HepG2 (cell line): ENCODE measurements around the gene OSBPL2. TPM values are rescaled to one million over a fixed set of nuclear protein-coding genes. Genes with fewer than 3 reads are reported as not detected.
A peak's percentile ranks its signal among the peaks of the same experiment; 100 is the strongest.

Experiments used
- ATAC-seq: fragments of 200-7000 bp; cut with Tn5 transposase; 3 replicates; pipeline ENCODE4 v1.9.1; 2020; ENCODE audit warnings: mild to moderate bottlenecking, moderate library complexity
- BruUV-seq: library from RNA; stranded (reverse); fragments of 400-500 nt; replicated peaks from 2 replicates; lab custom pipeline; 2021; lab: Mats Ljungman, UMichigan
- CTCF ChIA-PET: fragments of 300-600 bp; formaldehyde crosslinking; extraction: SDS; loops from one replicate; lab custom pipeline; 2021; ENCODE audit warnings: low total read pairs, inconsistent platforms, low intra/inter-chr PET ratio; lab: Yijun Ruan, JAX
- POLR2A ChIA-PET: fragments of 350-600 bp; sonication (Branson Sonifier 250); formaldehyde crosslinking; loops from one replicate; lab custom pipeline; 2020; ENCODE audit warnings: antibody characterized with exemption, inconsistent platforms; lab: Yijun Ruan, JAX
- DNase-seq: peaks from one replicate; pipeline ENCODE4 v3.0.0-alpha.2; 2015; ENCODE audit warnings: low spot score
- FAIRE-seq: peaks from 3 replicates; lab custom pipeline; 2011; peaks lifted over from hg19 to GRCh38; lab: Jason Lieb, UNC
- H2AFZ ChIP-seq: one replicate; pipeline ENCODE4 v1.6.1; 2011; ENCODE audit warnings: low read length, inconsistent platforms
- H3K27ac ChIP-seq: fragments of 300-600 bp; 3 replicates; pipeline ENCODE4 v1.8.0; 2011; ENCODE audit warnings: mixed run types, mild to moderate bottlenecking, mixed read lengths, low read length, inconsistent platforms; ENCODE audit not compliant: insufficient read depth; ENCODE audit errors: extremely low read length
- H3K27me3 ChIP-seq, 2 experiments: fragments of 200-600 bp in 1 of 2; 2 replicates in 1 of 2; 3 replicates in 1 of 2; pipeline versions ENCODE4 v1.6.0 to v1.8.0; 2011; ENCODE audit warnings: low read length in 2 of 2, mild to moderate bottlenecking in 2 of 2, moderate library complexity in 2 of 2, inconsistent platforms in 1 of 2; ENCODE audit not compliant: insufficient read depth in 2 of 2, control insufficient read depth in 1 of 2
- H3K36me3 ChIP-seq, 2 experiments: fragments of 200-600 bp in 1 of 2; replicated peaks in 1 of 2; 2 replicates in 1 of 2; 3 replicates in 1 of 2; pipeline versions ENCODE4 v1.5.1 to v1.8.0; 2011; ENCODE audit warnings: low read length in 2 of 2, inconsistent platforms in 1 of 2; ENCODE audit not compliant: insufficient read depth in 2 of 2, control insufficient read depth in 1 of 2
- H3K4me1 ChIP-seq: 2 replicates; pipeline ENCODE4 v1.5.1; 2012; ENCODE audit warnings: low read length, inconsistent platforms; ENCODE audit not compliant: insufficient read depth
- H3K4me2 ChIP-seq: 2 replicates; pipeline ENCODE4 v1.6.0; 2011; ENCODE audit warnings: low read depth, low read length, inconsistent platforms
- H3K4me3 ChIP-seq, 3 experiments: fragments of 200-600 bp in 1 of 3; sonication (generic), shearing (Covaris generic) in 1 of 3; replicated peaks in 1 of 3; 2 replicates each; pipeline ENCODE4 v1.5.1; 2011 to 2016; ENCODE audit warnings: low read length in 3 of 3, inconsistent platforms in 2 of 3, low read depth in 2 of 3, mild to moderate bottlenecking in 2 of 3, control low read depth in 1 of 3, mixed read lengths in 1 of 3; ENCODE audit not compliant: insufficient read depth in 1 of 3
- H3K79me2 ChIP-seq: one replicate; pipeline ENCODE4 v1.6.1; 2011; ENCODE audit warnings: low read length, inconsistent platforms; ENCODE audit not compliant: insufficient read depth
- H3K9ac ChIP-seq: 2 replicates; pipeline ENCODE4 v1.6.0; 2011; ENCODE audit warnings: mild to moderate bottlenecking, low read depth, low read length, inconsistent platforms; ENCODE audit not compliant: insufficient read depth
- H3K9me3 ChIP-seq: 2 replicates; pipeline ENCODE4 v1.5.1; 2012; ENCODE audit warnings: mild to moderate bottlenecking, low read length
- H4K20me1 ChIP-seq: 2 replicates; pipeline ENCODE4 v1.6.0; 2011; ENCODE audit warnings: inconsistent platforms, mild to moderate bottlenecking, low read length, moderate library complexity; ENCODE audit not compliant: insufficient read depth
- ETV5 ChIP-seq: IDR thresholded peaks from 2 replicates; pipeline ENCODE4 v1.6.1; 2018; ENCODE audit warnings: missing biosample characterization, missing genetic modification reagents, inconsistent platforms, borderline replicate concordance
- FOXA1 ChIP-seq, 2 experiments: fragments of 450-650 bp in 1 of 2; sonication (generic) in 1 of 2; formaldehyde crosslinking in 1 of 2; IDR thresholded peaks; 2 replicates each; pipeline versions ENCODE4 v1.4.0 to v1.6.1; 2016 to 2020; ENCODE audit warnings: missing genetic modification reagents in 1 of 2
- FOXK2 ChIP-seq: fragments of 450-650 bp; IDR thresholded peaks from 2 replicates; pipeline ENCODE4 v1.6.1; 2016
- GATAD1 ChIP-seq: IDR thresholded peaks from 2 replicates; pipeline ENCODE4 v1.6.1; 2016; ENCODE audit warnings: missing genetic modification reagents, missing compliant biosample characterization
- GTF2F1 ChIP-seq: fragments of 150-350 bp; IDR thresholded peaks from 2 replicates; pipeline ENCODE4 v1.6.1; 2014; ENCODE audit warnings: low read length
- KAT2B ChIP-seq: fragments of 150-350 bp; IDR thresholded peaks from 2 replicates; pipeline ENCODE4 v1.6.1; 2014; ENCODE audit warnings: low read depth, low read length, borderline replicate concordance
- KAT8 ChIP-seq: IDR thresholded peaks from 2 replicates; pipeline ENCODE4 v1.6.1; 2016; ENCODE audit warnings: missing genetic modification reagents, missing compliant biosample characterization
- REPIN1 ChIP-seq: sonication (generic); formaldehyde crosslinking; IDR thresholded peaks from 2 replicates; pipeline ENCODE4 v1.8.0; 2022; ENCODE audit warnings: missing genetic modification reagents, low read depth, mild to moderate bottlenecking, borderline replicate concordance
- RFX1 ChIP-seq: fragments of 450-650 bp; IDR thresholded peaks from 2 replicates; pipeline ENCODE4 v1.6.1; 2017
- SRSF4 ChIP-seq: fragments of 200-400 bp; formaldehyde crosslinking; IDR thresholded peaks from one replicate; pipeline ENCODE4 v1.6.1; 2018; ENCODE audit warnings: mild to moderate bottlenecking, low read depth, low read length, moderate library complexity; ENCODE audit not compliant: poor library complexity, severe bottlenecking
- ZFP90 ChIP-seq: sonication (generic); formaldehyde crosslinking; IDR thresholded peaks from 2 replicates; pipeline ENCODE4 v1.8.0; 2022; ENCODE audit warnings: missing genetic modification reagents, mild to moderate bottlenecking, inconsistent platforms, borderline replicate concordance
- ZNF12 ChIP-seq: sonication (generic); formaldehyde crosslinking; IDR thresholded peaks from 2 replicates; pipeline ENCODE4 v1.5.0; 2020; ENCODE audit warnings: missing genetic modification reagents
- ZNF382 ChIP-seq: sonication (generic); formaldehyde crosslinking; IDR thresholded peaks from 2 replicates; pipeline ENCODE4 v1.5.0; 2020; ENCODE audit warnings: missing genetic modification reagents, mild to moderate bottlenecking, borderline replicate concordance
- ZNF484 ChIP-seq: sonication (generic); formaldehyde crosslinking; IDR thresholded peaks from 2 replicates; pipeline ENCODE4 v1.5.1; 2020; ENCODE audit warnings: mild to moderate bottlenecking, low read depth, missing genetic modification reagents, borderline replicate concordance
- ZNF547 ChIP-seq: sonication (generic); formaldehyde crosslinking; IDR thresholded peaks from 2 replicates; pipeline ENCODE4 v1.5.1; 2020; ENCODE audit warnings: mild to moderate bottlenecking, missing genetic modification reagents
- ZNF569 ChIP-seq: sonication (generic); formaldehyde crosslinking; IDR thresholded peaks from 2 replicates; pipeline ENCODE4 v1.5.0; 2020; ENCODE audit warnings: mild to moderate bottlenecking, missing genetic modification reagents, moderate library complexity, borderline replicate concordance
- WGBS: methylation state at CpG from one replicate; pipeline ENCODE4 v1.1.6; 2017; ENCODE audit warnings: low lambda C conversion rate; 5-methylcytosine and 5-hydroxymethylcytosine counted together
- in situ Hi-C: cut with HindIII; loops from 2 replicates; pipeline ENCODE4 v1.10.0; 2017; ENCODE audit warnings: low pct_unique_long_range_greater_than_20kb; ENCODE audit not compliant: extremely low pct_ligation_motif_present
- intact Hi-C: fragments of 100-400 bp; cut with micrococcal nuclease; formaldehyde crosslinking; loops from one replicate; pipeline ENCODE4 v1.10.0; 2022; ENCODE audit not compliant: unreplicated experiment
- polyA plus RNA-seq, 8 experiments: library from polyadenylated mRNA; depleted of rRNA in 3 of 8; stranded (reverse) in 7 of 8; unstranded in 1 of 8; fragments of >200 nt; fragmentation: Illumina TruSeq in 4 of 8; extraction: Trizol in 4 of 8; gene quantifications; 2 replicates each; pipeline versions ENCODE4 v1.2.1 to v1.2.3, GENCODE V29; 2011 to 2016; ENCODE audit warnings: low read depth in 4 of 8, missing spikeins in 1 of 8, mixed read lengths in 1 of 8; ENCODE audit not compliant: insufficient read depth in 1 of 8
- total RNA-seq, 5 experiments: library from RNA; depleted of rRNA; stranded (reverse); fragments of >200 nt; fragmentation: Illumina TruSeq; extraction: Trizol; gene quantifications; 2 replicates each; pipeline ENCODE4 v1.2.3, GENCODE V29; 2016; ENCODE audit warnings: low read depth in 1 of 5
- TF ChIP-seq, protein P1 (sequence below): fragments of 450-650 bp; IDR thresholded peaks from 2 replicates; pipeline ENCODE4 v1.6.1; 2017
- TF ChIP-seq, protein P2 (sequence below): sonication (generic); formaldehyde crosslinking; IDR thresholded peaks from 2 replicates; pipeline ENCODE4 v1.8.0; 2022; ENCODE audit warnings: missing genetic modification reagents, low read depth, mild to moderate bottlenecking, borderline replicate concordance
- TF ChIP-seq, protein P3 (sequence below): sonication (generic); formaldehyde crosslinking; IDR thresholded peaks from 2 replicates; pipeline ENCODE4 v1.4.0; 2020; ENCODE audit warnings: mild to moderate bottlenecking, missing genetic modification reagents
- TF ChIP-seq, protein P4 (sequence below): sonication (generic); formaldehyde crosslinking; IDR thresholded peaks from 2 replicates; pipeline ENCODE4 v1.5.1; 2020; ENCODE audit warnings: mild to moderate bottlenecking, missing genetic modification reagents, moderate library complexity

The OSBPL2 gene
- total and polyA plus RNA-seq, 2 of the 13 experiments (the other 11 are each of a cell fraction or from before 2014, with no cell fraction given): 18.5 to 37.4 TPM

- ChIA-PET CTCF (no interaction called here), POLR2A (no interaction called here)
- no peak for DNase-seq
- H3K4me1 ChIP-seq: peaks cover 21% of the 10 kb centered on the region
- H3K9me3 ChIP-seq: no peaks in the 10 kb centered on the region
- no peaks in the 10 kb centered on the region for H3K36me3 ChIP-seq
- no peak overlapping the region for H3K27ac ChIP-seq
- no peak overlapping the region for H2AFZ ChIP-seq
- H3K4me3 ChIP-seq: no peak overlapping the region
- H4K20me1 ChIP-seq: peaks cover 3% of the 10 kb centered on the region; the same call in 1 of the 2 replicates
- BruUV-seq: no TSS peak
- no peak for ATAC-seq
- H3K9ac ChIP-seq: no peak overlapping the region
- in situ Hi-C loops (no loop called here), intact Hi-C loops (no loop called here)
- WGBS: 17% methylated on average over 4 of the region's 4 CpGs
- H3K79me2 ChIP-seq: no peaks in the 10 kb centered on the region
- peak; percentile 48 for FAIRE-seq
- no peak overlapping the region for H3K4me2 ChIP-seq
- peaks cover 28 to 52% of the 10 kb centered on the region in 2 experiments for H3K27me3 ChIP-seq
- TF ChIP-seq, protein P1, sequence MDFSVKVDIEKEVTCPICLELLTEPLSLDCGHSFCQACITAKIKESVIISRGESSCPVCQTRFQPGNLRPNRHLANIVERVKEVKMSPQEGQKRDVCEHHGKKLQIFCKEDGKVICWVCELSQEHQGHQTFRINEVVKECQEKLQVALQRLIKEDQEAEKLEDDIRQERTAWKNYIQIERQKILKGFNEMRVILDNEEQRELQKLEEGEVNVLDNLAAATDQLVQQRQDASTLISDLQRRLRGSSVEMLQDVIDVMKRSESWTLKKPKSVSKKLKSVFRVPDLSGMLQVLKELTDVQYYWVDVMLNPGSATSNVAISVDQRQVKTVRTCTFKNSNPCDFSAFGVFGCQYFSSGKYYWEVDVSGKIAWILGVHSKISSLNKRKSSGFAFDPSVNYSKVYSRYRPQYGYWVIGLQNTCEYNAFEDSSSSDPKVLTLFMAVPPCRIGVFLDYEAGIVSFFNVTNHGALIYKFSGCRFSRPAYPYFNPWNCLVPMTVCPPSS: 0 out of 2 replicates have a peak, but pooled peaks have one; percentile 12
- TF ChIP-seq, protein P2, sequence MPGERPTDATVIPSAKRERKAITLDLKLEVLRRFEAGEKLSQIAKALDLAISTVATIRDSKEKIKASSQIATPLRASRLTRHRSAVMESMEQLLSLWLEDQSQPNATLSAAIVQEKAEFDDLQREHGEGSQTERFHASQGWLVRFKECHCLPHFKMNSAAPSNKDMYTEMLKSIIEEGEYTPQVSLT (CRISPR knock-in tag): no peak
- no peak for TF ChIP-seq ZNF569 (CRISPR knock-in tag)
- no peak for TF ChIP-seq ZNF484
- TF ChIP-seq REPIN1 (CRISPR knock-in tag): no peak
- TF ChIP-seq GTF2F1: no peak
- TF ChIP-seq SRSF4: no peak
- TF ChIP-seq ZNF12 (CRISPR knock-in tag): no peak
- no peak for TF ChIP-seq GATAD1 (CRISPR knock-in tag)
- TF ChIP-seq ETV5: no peak
- TF ChIP-seq, protein P3, sequence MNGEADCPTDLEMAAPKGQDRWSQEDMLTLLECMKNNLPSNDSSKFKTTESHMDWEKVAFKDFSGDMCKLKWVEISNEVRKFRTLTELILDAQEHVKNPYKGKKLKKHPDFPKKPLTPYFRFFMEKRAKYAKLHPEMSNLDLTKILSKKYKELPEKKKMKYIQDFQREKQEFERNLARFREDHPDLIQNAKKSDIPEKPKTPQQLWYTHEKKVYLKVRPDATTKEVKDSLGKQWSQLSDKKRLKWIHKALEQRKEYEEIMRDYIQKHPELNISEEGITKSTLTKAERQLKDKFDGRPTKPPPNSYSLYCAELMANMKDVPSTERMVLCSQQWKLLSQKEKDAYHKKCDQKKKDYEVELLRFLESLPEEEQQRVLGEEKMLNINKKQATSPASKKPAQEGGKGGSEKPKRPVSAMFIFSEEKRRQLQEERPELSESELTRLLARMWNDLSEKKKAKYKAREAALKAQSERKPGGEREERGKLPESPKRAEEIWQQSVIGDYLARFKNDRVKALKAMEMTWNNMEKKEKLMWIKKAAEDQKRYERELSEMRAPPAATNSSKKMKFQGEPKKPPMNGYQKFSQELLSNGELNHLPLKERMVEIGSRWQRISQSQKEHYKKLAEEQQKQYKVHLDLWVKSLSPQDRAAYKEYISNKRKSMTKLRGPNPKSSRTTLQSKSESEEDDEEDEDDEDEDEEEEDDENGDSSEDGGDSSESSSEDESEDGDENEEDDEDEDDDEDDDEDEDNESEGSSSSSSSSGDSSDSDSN (CRISPR knock-in tag): no peak
- TF ChIP-seq FOXA1 (IDR thresholded peaks at IDR 0.05): peak; percentile 41; the same call in 1 of the 2 replicates
- TF ChIP-seq FOXA1 (CRISPR knock-in tag; IDR thresholded peaks at IDR 0.05): no peak
- TF ChIP-seq, protein P4, sequence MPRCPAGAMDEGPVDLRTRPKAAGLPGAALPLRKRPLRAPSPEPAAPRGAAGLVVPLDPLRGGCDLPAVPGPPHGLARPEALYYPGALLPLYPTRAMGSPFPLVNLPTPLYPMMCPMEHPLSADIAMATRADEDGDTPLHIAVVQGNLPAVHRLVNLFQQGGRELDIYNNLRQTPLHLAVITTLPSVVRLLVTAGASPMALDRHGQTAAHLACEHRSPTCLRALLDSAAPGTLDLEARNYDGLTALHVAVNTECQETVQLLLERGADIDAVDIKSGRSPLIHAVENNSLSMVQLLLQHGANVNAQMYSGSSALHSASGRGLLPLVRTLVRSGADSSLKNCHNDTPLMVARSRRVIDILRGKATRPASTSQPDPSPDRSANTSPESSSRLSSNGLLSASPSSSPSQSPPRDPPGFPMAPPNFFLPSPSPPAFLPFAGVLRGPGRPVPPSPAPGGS (CRISPR knock-in tag): no peak
- no peak for TF ChIP-seq KAT8
- no peak for TF ChIP-seq ZFP90
- TF ChIP-seq ZNF547: no peak
- TF ChIP-seq FOXK2: peak; percentile 27; the same call in 1 of the 2 replicates
- TF ChIP-seq RFX1: no peak
- TF ChIP-seq KAT2B: no peak
- no peak for TF ChIP-seq ZNF382 (CRISPR knock-in tag)
Observed at GRCh38 chr20:62229667-62230066, 8.7 kb upstream of the OSBPL2 start.
